Measurements from ENCODE around the gene MYO1B.

- TF ChIP-seq POLR2A (IDR thresholded peaks at IDR 0.05; ENCODE audit: low read depth, low read length): no peak
- no peak for TF ChIP-seq TAF1 (IDR thresholded peaks at IDR 0.05; ENCODE audit: low read depth, low read length)
These were observed 105.6 kb downstream of the MYO1B start for GRCh38 chr2:191350826-191351225.
